Stimulated activated CD4-positive, alpha-beta T cell treated with anti-CD3 and anti-CD28 coated beads, Interleukin-1b, Interleukin-23, amount 100 ng/mL, for 48 hours (primary cell): ENCODE measurements around the gene ITGB3.
A peak's percentile ranks its signal among the peaks of the same experiment; 100 is the strongest.

Source experiments
- DNase-seq: peaks from one replicate; pipeline ENCODE4 v3.0.0-alpha.2; 2020

Gene ITGB3

DNA sequence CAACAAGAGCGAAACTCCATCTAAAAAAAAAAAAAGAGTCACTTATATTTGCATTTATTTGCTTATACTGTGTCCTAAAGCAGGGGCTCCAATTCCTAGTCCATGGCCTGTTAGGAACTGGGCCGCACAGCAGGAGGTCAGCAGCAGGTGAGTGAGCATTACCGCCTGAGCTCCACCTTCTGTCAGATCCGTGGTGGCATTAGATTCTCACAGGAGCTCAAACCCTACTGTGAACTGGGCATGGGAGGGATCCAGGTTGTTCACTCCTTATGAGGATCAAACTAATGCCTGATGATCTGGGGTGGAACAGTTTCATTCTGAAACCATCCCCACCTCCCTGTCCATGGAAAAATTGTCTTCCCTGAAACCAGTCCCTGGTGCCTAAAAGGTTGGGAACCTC is 24.9 kb downstream of the ITGB3 start:
- DNase-seq: no peak

DNA sequence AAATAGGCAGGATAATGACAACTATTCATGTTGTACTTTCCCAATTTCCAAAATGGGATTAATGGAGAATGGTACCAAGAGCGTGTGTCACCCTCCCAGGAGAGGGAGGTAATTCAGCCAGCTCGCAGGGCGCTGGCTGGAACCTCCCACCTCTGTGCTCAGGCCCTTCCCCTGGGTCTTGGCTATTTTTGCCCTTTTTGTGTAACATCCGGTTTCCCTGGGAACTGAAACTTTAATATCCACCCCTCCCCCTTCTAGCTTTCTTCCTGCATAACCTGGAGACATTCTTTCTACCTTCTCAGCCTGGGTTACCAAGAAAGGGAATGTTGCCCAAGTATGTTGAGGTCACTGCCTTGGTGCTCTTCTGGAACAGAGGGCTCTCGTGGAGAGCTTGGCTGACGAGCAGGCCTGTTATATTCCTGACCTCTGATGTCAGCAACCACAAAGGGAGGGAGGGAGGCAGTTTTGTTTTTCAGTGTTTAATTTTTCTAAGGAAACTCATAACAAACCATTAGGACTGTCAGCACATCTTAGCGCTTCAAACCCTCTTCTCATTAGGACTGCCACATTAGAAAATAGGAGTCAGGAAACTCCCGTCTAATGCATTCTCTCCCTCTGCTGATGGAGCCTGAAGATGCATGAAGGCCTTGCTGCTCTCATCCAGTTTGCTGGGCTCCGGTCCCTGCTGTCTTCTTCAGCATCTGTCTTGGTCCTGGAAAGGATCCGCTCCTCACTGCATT is 25.6 kb downstream of the ITGB3 start:
- no peak for DNase-seq

DNA sequence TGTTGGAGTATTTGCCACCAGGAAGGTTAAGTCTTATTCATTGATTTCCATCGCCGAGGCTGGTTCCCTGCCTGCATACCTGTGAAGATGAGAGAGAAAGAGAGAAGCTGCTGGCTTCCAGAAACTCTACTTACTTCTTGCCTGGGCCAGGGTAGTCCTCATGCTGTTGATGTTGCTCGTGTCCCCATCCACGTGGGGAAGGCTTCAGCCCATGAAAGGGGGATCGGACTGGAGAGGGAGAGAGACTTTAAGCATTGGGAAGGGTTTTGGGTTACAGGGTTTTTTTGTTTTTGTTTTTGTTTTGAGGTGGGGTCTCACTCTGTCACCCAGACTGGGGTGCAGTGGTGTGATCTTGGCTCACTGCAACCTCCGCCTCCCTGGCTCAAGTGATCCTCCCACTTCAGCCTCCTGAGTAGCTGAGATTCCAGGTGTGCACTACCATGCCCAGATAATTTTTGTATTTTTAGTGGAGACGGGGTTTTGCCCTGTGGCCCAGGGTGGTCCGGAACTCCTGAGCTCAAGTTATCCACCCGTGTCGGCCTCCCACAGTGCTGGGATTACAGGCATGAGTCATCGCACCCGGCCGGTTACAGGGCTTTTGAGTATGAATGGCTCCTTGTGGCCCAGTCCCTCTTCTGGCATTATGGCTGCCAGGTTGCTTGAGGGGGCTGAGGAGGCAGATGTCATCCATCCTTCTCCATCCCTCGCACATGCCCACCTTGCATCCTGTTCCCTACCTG is 26.6 kb downstream of the ITGB3 start:
- no peak for DNase-seq

DNA sequence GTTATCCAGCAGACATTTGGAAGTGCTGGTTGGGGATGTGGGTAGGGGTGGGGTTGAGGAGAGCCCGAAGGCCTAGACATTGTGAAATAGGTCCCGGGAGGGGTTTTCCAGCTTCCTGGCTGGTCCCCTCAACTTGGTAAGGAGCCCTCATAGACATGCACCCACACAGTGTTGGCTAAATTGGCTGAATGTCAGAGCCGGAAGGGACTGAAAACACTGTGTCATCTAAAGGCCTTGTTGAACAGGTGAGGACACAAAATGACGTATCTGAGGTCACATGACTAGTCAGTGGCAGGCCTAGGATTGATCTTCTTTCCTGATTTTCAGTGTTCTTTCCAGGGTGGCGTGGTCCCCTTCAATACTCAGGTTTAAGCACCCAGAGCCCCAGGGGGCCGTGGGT is 27.6 kb downstream of the ITGB3 start:
- no peak for DNase-seq

DNA sequence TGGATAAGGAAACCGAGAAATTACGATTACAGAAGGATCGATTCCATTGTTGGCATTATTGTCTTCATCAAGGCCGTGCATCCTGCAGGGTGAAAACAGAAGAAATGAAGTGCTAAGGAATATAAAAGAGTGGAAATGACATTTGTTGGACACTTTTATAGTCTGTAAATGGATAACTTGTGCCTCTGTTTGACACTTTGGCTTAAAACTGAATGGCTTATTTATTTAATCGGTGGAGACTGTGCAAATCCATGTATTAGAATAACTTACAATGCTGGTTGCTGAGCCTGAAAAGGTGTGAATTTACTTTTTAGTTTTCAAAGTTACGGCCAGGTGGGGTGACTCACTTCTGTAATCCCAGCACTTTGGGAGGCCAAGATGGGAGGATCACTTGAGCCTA is 31.4 kb downstream of the ITGB3 start:
- no peak for DNase-seq

DNA sequence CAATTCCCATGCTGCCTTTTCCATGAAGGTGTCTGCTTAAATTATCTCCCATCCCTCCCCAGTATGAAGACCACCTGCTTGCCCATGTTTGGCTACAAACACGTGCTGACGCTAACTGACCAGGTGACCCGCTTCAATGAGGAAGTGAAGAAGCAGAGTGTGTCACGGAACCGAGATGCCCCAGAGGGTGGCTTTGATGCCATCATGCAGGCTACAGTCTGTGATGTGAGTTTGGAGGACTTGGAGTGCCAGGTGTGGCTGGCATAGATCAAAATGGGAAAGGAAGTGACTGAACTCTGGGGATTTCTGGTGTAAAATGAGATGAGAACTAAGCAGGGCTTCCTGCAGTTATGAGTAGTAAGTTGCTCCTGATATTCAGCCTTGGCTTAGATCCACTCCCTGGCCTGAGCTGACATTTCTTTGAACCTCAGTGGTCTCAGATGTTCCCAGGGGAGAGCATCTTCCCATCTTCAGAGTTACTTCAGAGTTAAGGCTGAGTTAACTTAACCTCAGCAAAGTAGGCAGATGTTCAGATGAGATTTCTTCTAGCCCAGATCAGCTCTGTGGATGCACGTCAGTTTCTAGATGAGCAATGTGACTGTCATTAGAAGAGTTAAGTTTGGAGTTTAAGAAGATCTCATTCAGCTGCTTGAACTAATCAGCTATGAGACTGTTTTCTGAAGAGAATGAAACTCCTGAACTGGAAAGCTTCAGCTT is 32.7 kb downstream of the ITGB3 start:
- DNase-seq: no peak

DNA sequence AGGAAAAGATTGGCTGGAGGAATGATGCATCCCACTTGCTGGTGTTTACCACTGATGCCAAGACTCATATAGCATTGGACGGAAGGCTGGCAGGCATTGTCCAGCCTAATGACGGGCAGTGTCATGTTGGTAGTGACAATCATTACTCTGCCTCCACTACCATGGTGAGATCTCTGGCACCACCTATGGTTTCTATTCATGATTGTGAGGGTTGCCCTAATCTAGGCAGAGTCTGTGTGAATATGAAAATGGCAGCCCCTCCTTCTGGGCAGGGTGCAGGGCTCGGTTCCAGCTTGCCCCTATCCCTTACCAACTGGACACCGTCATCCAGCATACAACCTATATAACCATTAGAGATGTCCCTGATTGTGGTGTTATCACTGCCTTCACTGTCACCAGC is 33.4 kb downstream of the ITGB3 start:
- no peak for DNase-seq

DNA sequence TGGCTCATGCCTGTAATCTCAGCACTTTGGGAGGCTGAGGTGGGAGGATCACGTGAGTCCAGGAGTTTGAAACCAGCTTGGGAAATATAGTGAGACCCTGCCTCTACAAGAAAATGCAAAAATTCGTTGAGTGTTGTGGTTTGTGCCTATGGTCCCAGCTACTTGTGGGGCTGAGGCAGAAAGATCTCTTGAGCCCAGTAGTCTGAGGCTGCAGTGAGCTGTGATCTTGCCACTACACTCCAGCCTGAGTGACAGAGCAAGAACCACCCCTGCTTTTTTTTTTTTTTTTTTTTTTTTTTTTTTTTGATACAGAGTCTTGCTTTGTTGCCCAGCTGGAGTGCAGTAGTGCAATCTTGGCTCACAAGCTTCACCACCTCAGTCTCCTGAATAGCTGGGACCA is 34.0 kb downstream of the ITGB3 start:
- DNase-seq: no peak

DNA sequence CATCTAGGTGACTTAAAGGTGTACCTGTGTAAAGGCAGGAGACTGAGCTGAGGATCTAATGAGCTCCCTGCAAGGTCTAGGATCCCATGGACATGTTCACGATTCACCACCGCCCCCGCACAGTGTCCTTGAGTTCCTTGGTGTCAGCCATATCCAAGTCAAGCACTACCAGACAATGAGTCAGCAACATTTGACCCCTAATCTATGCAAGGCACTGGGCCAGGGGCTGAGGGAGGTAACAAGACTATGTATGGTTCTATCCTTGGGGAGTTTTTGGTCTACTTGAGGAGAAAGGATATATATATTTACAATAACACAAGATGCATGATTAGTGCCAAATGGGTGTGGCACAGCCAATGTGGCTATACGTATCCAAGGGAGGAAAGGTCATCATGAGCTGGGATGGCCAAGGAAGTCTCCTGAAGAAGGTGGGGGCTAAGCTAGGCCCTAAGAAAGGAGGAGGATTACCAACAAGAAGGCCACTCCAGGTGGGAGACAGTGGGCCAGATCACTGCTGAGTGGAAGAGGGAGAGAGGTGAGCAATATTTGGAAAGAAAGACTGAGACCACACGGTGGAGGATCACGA is 35.0 kb downstream of the ITGB3 start:
- no peak for DNase-seq

DNA sequence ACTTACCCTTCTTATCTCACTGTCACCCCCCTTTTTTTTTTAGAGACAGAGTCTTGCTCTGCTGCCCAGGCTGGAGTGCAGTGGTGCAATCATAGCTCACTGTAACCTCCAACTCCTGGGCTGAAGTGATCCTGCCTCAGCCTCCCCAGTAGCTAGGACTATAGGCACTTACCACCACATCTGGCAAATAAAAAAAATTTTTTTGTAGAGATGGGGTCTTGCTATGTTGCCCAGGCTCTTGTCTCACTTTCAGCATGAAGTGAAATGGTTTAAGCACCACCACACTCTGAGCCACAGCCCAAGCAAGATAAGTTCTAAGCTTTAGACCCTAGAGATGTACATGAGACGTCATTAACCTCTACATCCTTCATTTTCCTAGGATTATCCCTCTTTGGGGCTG is 35.7 kb downstream of the ITGB3 start:
- no peak for DNase-seq

DNA sequence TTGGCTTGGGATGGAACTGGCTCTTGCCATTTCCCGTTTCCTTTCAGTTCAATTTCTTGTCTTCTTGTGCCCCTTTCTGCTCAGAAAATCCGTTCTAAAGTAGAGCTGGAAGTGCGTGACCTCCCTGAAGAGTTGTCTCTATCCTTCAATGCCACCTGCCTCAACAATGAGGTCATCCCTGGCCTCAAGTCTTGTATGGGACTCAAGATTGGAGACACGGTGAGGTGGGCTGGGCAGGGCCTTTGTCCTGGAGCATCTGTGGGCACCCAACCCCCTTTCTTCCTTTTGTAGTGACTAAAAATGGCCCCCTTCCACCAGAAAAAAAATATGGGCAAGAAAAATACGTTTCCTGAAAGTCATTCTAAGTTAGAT is 37.2 kb downstream of the ITGB3 start:
- DNase-seq: no peak

DNA sequence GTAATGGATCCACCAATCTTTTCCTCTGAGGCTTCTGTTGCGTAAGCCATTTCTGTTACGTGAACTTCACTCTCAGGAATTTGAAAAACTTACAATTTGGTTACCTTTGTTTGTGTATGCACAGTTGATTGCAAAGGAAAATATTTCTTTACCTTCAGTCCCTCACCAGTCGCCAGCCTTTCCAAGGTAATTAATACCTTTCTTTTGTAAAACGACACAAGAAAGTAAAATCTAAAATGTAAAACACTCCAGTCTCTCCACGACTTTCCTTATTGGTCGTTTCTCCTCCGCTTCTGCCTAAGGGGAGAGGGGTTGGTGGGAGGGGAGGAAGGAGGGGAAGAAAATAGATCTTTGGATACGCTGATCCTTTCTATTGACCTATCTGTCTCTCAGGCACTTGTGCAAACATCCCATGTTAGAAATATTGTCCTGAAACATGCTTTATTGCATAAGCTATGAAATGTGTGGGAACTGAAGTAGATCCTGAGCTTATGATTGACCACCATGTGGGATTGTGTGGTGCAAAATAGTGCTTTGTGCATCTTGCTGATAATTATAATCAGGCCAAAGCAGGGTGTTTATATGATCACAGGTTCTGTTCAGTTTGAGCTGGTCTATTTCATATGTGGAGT is 37.7 kb downstream of the ITGB3 start:
- no peak for DNase-seq

DNA sequence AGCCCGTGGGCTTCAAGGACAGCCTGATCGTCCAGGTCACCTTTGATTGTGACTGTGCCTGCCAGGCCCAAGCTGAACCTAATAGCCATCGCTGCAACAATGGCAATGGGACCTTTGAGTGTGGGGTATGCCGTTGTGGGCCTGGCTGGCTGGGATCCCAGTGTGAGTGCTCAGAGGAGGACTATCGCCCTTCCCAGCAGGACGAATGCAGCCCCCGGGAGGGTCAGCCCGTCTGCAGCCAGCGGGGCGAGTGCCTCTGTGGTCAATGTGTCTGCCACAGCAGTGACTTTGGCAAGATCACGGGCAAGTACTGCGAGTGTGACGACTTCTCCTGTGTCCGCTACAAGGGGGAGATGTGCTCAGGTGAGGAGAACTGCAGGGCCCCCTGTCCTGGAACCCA is 38.6 kb downstream of the ITGB3 start:
- no peak for DNase-seq

DNA sequence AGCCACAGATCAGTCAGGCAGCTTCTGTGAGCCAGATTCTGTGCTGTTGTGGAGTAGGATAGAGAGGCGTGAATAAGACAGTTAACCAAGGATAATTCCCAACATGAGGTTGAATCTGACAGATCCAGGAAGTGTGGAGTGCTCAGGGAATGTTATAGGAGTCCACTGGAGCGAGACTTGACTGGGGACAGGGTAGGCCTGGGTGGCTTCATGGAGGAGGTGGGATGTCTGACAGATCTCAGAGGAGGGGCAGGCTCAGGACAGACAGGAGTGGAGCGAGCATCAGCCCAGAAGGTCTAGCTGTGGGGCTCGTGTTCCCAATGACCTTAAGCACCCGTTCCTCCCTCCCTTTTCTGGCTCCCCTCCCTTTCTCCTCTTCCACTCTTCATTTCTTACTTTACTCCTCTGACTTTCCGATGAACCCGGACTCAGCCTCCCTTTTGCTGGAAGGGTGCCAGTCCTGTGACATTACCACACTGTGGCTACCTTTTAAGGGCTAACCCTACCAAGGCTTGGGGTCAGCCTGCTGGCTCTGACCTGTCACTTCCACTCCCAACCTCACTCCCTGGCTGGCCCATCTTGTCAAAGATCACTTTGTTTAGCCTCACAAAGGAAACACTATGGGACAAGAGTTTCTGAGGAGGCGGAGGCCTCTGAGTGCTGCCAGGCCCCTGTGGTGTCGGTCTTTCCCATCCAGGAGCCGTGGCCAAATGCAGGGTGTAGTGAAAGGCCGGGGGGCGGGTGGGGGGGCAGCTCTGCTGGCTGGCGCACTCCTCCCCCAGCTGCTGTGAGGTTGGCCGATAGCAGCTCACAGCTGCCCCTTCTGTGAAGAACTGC is 41.6 kb downstream of the ITGB3 start:
- no peak for DNase-seq

DNA sequence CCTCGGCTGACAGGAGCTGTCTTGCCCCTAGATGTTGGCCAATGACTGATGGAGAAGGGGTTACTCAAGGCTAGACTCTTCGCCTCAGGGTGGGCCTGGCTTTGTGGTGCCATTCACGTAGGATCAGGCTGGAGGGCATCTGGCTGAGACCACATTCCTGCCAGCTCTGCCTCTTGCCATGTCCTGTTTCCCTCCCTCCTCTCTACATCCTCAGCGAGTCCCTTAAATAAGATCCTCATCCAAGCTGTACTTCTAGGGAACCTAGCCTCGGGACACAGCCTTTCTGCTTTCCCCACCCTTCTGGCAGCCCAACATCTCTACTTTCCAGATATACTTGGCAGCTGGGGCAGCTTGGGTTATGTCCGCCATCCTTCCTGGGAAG is 42.2 kb downstream of the ITGB3 start:
- DNase-seq: no peak

DNA sequence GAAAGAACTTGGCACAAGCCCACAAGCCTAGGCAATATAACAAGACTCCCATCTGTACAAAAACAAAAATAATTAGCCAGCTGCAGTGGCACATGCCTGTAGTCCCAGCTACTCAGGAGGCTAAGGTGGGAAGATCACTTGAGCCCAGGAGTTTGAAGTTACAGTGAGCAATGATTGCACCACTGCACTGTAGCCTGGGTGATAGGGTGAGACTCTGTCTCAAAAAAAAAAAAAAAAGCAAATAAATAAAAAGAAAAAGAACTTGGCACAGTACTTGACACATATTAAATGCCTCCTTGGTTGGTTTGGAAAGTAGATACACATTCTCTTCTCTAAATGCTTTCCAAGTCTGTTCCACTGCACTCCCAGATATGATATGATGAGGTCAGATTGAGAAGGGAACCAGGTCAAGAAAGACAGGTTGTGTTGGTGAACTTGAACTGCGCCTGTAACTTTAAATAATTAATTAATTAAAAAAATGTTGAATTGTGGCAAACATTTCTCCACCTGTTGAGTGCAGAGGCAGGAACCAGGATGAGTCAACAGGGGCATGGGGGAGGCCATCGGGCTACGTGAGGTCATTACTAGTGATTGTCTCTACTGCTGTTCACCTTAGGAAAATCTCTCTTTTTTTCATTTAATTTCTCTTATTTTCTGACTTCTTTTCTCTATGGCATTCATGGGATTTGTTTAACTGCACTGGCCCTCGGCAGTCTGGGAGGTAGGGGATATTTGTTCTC is 44.2 kb downstream of the ITGB3 start:
- DNase-seq: no peak

DNA sequence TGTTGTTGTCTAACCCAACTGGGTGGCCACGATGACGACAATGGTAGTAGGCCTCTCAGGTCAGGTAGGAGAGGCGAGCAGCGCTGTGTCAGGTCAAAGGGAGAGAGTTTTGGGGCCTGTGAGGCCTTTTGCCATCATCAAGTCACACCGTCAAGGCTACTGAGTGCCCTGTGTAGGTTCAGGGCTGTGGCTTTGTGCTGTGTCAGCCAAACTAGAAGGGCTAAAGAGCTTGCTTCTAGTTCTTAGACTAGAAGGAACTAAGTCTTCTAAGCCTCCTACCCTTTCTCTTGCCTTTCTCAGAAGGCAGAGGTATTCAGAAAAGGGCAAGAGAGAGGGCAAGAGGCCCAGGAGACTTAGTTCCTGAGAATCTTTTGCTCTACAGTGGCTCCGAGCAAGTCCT is 45.1 kb downstream of the ITGB3 start:
- DNase-seq: no peak

DNA sequence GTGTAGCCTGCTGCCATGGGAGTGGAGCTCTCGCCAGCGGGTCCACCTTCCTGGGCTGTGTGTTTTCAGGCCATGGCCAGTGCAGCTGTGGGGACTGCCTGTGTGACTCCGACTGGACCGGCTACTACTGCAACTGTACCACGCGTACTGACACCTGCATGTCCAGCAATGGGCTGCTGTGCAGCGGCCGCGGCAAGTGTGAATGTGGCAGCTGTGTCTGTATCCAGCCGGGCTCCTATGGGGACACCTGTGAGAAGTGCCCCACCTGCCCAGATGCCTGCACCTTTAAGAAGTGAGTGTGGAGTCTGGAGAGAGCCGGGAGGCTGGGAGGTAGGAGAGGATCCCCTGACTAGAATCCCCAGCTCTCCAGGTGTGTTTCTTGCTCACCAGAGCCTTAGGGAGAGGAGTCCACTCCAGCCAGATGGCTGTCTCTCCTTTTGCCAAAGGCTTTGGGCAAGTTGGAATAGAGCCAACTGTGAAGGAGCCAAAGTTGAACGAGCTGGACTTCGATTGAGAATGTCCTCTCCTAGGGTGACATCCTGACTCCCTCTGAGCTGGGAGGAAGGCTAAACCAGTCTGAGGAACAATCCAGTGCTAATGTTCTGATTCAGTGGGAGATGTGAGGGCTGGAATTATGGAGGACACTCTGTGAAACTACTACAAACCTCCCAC is 45.7 kb downstream of the ITGB3 start:
- DNase-seq: no peak

DNA sequence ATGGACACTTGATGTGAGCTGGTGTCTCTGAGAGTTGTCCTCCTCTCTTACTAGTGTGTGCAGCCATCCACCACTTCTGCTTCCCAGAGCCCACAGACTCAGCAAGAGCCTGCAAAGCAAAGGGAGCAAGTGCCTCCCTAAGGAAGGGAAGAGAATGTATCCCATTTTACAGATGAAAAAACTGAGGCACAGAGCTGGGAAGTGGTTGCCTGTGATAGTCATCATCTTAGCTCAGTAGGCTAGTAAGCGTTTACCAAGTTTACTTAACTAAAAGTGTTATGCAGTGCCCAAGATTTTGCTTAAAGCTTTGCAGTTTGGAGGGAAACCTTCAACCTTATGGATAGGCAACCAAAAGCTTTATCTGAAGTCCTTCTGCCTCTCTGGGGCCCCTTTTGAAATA is 47.1 kb downstream of the ITGB3 start:
- DNase-seq: no peak

DNA sequence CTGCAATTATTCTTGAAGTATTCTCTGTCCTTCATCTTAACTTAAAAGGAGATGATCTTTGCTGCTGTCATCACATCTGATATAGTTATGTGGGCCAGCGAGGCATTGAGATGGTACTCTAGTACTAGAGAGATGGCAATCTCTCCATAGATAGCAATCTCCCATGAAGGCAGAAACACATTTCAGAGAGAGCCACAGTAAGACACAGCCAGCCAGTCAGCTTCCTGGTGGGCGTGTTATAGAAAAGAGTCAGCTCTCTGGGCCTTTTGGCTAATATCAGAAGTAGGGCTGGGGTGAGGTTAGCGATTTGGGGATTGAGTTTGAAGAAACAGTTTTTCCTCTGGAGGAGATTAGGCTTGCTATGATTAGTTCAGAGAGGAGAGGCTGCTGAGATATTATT is 47.5 kb downstream of the ITGB3 start:
- DNase-seq: peak; percentile 11

DNA sequence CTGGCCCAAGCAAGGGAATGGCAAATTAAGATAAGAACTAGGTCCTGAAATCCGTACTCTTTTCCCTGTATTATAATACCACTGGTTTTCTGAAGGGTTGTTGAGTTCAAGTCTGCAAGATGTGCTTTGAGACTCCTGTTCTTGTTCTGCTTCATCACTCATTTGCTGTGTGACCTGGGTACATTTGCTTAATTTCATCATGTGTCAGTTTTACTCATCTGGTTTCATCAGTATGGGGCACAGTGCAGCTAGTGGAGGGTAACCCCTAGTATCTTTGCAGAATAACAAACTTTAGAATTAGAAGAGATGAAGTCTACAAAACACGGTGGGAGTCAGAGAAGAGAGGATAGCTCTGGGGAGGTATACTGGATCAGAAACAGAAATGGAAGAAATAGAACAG is 48.2 kb downstream of the ITGB3 start:
- no peak for DNase-seq
